NT2/D1 (cell line): ENCODE results near the gene PPM1K.

Experiments
- SUZ12 ChIP-seq: IDR thresholded peaks from 2 replicates; pipeline ENCODE4 v1.6.1; 2011; ENCODE audit not compliant: insufficient read length, insufficient read depth; ENCODE audit errors: extremely low read depth
- YY1 ChIP-seq: IDR thresholded peaks from 2 replicates; pipeline ENCODE4 v1.6.1; 2011; ENCODE audit not compliant: insufficient read length, insufficient read depth
- ZNF274 ChIP-seq: IDR thresholded peaks from 2 replicates; pipeline ENCODE4 v1.6.1; 2011; ENCODE audit warnings: mild to moderate bottlenecking, low read depth, low read length

DNA sequence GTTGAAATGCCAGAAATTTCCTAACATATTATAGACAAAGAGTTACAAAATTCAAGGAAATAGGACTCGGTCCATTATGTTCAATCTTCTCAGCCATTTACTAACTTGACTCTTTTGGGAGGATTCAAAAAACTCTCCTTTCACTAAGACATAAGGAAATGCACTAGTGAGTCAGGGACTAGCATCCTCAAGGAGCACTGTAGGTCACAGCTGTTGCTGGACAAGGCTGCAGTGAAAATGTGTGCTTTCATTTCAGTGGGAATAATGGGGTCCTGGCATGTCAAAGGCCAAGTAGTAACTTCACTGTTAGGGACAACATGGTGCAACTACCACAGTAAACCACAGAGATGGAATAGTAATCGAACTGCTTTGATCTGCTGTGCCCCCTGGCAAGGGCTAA, 69.0 kb downstream of the PPM1K start:
- TF ChIP-seq ZNF274 (no peak), SUZ12 (no peak), YY1 (no peak)
